DMS 273 (cell line): ENCODE data around the gene DLG2.

Experiments used
- DNase-seq: peaks from one replicate; lab custom pipeline; 2025; ENCODE audit not compliant: unreplicated experiment; lab: John Stamatoyannopoulos, UW

The DLG2 gene

DNA sequence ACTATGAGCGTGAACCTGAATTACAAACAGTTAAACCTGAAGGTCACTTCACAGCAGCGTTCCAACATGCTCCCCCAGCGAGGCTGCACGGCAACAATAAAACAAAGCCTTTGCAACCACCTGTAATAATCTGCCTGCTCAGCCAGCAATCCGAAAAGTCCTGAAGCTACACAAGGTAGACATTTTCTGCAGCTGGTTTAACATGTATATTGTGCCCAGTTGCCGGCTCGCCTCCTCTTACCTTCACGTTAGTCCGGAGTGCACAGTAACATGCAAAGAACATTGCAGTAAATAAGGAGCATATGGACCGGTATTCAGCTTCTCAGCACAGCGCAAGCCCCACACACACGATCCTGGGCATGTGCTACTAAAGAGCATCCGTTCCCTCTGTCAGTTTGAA is 704.3 kb downstream of the DLG2 start:
- no peak for DNase-seq

DNA sequence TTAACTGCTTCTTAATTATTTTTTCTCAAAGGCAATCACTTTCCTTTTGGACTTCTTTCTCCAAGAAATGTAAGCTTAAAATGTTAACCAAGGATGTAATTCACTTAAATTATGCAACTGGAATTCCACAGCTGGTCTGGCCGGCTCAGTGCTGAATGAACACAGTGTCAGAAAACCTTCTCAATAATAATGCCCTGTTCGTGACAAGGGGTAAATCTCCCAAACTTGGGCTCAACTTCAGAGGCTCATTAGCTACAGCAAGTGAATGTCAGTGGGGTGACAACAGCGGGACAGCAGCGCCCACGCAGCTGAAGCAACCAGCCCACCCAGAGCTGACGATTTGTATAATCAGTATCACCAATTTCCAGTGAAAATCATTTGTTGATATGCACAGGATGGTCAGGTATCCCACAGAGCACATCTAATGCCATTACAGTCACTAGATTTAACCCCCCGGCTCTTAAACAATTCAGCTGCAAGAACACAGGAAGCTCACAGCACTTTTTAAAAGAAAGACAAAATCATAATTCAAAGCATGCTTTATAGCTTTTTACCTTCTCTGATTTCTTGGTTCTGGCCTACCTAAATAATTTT is 704.8 kb downstream of the DLG2 start:
- DNase-seq: no peak

DNA sequence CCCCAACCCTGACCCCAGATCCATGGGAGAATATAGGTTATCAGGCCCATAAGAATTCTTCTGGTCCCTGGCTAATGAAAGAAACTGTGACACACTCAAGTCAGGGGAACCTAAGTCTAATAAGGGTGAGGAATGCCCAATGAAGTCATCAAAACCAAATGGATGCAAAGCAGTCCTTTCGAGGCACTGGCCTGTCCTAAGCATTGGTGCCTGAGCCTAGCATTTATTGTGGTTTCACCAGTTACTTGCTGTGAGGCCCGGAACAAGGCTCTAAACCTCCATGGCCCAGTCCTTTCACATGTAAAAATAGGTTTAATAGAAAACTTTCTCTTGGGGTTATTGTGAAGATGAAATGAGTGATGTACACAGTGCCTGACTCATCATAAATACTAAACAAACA is 712.6 kb downstream of the DLG2 start:
- no peak for DNase-seq

DNA sequence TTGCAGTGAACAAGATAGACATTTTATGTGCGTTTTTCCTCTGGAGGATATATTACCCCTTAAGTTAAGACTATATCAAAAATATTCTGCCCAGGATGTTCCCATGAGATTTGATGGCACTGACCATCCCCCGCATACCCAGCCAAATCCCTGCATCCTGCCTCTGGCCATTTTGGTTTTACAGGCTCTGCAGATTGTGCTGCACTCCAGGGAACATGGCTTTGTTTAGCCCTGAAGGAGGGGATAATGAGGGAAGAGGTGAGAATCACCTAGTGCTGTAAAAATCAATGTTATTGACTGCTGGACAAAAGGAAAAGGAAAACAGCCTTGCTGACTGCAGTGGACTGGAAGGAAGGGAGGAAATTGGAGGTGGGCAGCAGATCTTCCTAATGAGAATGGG is 717.4 kb downstream of the DLG2 start:
- no peak for DNase-seq

DNA sequence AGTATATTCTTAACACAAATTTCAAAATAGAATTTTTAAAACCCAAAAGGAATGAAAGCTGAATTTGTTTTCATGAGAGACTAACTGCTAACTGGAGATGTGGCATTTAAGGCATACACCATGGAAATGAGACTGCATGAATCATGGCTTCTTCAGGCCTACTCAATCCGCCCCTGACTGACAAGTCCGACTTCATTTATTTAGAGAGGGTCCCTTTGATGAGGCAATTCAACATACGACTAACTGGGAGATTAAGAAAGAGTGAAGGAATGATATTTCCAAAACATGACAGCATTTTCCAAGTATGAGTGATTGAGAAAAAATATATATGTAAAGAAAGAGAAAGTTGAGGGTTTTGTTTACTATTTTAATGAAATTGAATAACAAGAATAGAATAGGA is 720.1 kb downstream of the DLG2 start:
- no peak for DNase-seq

DNA sequence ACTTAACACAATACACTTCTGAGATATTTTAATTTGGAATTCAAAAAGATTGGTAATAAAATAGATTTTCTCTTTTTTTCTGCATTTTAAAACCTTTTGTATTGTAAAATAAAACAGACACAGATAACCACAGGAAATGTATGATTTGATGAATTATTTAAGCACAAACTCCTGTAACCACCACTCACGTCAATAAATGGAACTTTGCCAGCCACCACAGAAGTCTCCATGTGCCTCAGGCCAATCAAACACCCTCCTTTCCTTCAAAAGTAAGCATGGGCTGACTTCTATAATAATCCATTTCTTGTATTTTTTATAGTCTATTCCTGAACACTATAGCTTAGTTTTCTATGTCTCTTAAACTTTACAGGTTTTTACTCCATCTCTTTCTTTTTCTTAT is 721.7 kb downstream of the DLG2 start:
- no peak for DNase-seq

DNA sequence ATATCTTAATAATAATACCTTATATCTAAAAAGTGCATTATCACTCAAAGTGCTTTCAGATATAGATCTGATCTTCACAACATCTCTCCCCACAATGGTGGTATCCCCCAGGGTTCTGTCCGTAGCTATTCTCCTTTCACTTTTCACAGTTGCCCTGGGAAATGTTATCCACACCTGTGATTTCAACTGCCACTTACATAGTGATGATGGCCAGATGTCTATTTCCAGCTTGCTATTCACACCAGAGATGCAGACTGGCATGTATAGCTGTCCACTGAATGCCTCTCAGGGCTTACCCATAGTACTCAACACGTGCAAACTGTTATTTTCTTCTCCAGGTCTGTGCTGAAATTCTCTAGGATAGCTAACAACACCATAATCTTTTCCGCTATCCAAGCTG is 724.7 kb downstream of the DLG2 start:
- no peak for DNase-seq

DNA sequence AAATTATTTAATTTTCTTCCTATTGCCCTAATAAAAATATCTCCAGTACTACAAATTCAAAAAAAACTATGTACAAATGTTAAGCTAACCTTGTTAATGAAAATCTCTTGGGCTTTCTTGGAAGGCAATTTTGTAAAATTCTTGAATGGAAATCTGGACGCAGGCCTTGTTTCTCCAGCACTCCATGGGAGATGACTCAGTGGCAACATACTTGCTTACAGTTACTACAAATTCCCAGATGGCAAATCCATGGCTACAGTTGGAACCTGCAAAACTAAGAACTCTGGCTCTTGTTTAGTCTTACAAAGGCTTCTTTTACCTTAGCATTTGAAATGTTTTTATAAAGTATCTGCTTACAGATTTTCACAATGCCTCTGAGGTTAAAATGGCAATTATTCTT is 725.2 kb downstream of the DLG2 start:
- no peak for DNase-seq

DNA sequence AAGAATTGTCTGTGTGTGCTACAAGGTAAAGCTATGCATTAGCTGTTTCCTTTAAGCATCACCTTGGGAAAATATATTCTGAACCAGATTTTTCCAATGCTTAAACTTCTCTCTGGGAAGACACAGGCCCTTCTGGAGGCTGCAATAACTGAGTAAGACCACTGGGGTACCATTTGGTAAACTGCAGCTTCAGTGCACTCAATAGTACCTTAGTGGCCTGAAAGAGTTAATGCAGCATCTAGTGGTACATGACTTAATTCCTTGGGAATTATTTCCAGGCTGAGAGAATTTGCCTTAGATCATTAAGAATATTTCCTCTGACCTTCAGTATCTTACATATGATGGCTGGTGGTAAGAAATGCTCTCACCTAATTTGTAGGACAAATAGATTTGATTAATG is 727.4 kb downstream of the DLG2 start:
- DNase-seq: peak; percentile 32

DNA sequence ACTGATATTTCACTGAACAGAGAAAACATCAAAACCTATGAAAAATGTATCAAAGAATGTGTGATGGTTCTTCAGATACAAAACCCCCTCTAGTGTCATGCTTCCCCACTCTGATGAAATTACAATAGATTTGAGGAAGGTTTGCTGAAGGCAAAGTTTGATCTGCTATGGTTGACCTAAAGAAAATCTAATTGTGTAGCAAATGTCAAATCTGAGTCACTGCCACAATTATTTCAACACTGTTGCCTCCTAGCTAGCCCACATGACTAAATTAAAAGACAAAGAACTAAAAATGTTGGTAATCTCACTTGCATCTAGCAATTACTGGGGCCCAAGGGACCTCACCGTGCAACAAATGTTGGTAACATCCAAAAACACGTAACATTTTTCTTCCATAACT is 728.0 kb downstream of the DLG2 start:
- DNase-seq: no peak

DNA sequence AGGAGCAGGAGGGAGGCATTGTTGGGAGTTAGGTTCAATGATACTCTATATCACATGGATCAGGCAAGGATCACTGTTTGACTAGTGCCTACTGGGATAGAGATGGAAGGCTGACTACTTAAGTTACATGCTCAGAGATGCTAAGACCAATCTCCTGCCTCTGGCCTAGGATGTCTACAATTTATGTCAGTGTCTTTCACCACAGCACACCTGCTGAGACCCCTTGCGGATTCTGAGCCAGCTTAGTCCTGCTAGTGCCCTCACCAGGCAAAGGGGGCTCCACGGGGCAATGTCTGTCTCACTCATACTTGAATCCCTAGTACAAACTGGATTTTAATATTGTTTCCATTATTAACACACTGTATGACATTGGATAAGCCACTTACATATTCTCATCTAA is 732.5 kb downstream of the DLG2 start:
- no peak for DNase-seq

DNA sequence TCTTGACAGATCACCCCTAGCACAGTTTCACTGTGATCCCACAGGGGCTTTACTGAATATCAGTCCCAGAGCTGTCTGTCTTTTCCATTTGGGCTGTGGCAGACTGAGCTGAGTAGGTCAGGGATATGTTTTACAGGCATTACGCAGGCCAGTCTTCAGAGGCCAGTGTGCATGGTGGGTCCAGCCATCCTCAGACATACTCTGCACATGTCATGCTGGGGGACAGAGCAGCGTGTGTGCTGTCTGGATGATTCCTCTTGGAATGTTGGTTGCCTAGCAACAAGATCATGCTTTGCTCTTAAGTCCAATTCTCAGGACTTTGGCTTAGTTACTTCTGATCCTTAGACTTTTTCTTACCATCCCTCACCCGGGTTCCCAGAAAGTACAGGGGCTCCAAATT is 736.5 kb downstream of the DLG2 start:
- peak; percentile 3 for DNase-seq

DNA sequence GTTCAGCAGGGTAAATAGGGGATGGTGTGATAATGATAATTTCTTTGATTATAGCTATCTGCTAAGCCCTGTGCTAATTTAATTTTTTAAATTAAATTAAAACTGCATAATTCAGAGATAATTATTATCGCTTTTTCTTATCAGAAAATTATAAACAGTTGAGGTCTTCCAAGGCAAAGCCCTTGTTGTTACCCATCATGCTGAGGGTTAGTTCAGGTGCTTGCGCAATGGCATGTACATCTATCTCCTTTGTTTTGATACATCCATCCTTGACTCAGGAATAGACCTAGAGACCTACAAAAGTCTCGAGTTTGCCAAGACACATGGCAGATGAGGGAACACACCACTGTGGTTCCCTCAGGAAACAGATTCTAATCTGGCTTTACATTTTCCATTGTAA is 737.6 kb downstream of the DLG2 start:
- no peak for DNase-seq

DNA sequence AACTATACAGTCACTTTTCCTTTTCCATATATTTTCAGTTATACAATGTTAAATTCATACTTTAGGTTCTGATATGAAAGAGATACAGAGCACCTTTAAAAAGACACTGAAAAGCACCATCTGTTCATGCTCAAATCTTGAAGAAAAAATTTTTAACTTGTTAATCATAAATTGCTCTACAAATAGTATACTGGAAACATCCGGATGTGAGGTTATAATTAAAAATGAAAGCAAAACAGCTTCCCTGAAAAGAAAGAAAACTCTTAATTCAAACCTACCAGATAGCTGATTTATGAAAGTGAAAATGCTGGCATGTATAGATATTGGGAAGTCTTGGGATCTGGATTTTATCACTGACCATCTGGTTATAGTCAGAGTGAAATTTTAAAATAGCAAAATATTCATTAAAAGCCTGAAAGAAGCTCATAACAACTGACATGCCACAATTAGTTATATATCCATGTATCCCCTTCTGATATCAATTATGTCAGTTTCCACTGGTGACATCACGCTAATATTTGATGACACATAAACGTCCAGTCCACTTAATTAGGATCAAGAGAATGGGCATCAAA is 740.0 kb downstream of the DLG2 start:
- DNase-seq: no peak

DNA sequence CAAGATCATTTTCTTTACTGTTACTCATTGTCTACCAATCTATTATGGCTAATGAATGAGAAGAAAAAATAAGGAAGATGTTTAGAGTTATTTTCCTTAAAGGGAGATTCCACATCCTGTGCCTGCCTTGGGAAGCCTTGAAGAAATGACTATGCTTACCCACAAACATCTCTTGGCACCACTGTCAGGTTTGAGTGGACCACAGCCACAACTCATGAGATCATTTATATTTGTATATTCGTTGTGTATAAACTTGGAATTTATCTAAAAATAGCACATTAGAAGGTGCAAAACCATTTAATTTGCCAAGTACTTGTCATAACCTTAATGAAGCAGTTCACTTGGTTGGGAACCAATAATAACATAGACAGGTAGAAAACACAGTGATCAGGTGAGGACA is 740.8 kb downstream of the DLG2 start:
- DNase-seq: no peak

DNA sequence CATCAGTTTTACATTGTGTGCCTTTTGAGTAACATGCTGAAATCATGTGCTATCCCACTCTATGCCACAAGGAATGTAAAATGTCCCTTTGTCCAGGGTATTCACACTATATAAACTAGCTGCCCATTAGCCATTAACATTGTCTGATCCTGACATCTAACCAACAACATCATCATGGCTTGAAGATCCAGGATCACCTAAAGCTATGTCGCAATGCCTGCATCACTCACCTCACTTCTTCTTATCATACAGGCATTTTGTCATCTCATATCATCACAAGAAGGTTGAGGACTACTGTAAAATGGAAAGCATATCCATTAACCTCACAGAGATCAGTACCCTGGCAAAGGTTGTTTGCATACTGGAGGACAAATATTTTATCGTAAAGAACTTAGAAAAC is 742.3 kb downstream of the DLG2 start:
- no peak for DNase-seq

DNA sequence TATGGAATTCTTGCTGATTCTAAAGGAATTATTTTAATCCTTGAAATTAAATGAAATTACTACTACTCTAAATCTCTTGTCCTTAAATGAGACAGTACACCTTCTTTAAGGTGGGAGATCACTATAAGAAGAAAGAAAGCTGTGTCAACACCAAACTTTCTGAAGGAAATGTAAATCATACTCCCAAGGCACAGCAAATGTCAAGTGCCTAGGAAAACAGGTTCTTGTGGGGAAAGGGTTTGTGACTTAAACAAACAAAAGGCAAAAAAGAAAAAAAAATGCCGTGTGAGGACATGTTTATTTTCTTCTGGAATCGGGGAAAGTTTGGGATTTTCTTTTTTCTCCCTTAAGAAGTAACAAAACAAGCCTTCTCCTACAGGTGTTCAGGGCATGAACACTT is 745.1 kb downstream of the DLG2 start:
- DNase-seq: no peak

DNA sequence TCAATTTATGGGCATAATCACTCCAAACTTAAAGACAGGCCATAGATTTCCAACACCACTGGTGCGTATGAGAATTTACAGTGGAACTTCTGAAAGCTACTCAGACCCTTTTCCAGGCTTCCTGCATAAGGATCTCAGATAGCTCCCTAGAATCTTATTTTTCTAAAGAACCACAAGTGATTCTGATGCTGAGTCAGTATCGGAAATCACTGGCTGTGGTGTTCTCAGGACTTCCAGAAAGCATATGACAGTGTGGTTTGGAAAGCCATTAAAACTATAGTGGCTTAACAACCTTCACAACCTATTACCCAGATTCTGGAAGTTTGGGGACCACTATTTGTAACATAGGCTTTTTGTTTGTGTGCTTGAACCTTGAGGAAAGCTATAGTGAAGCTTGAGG is 756.0 kb downstream of the DLG2 start:
- DNase-seq: no peak

DNA sequence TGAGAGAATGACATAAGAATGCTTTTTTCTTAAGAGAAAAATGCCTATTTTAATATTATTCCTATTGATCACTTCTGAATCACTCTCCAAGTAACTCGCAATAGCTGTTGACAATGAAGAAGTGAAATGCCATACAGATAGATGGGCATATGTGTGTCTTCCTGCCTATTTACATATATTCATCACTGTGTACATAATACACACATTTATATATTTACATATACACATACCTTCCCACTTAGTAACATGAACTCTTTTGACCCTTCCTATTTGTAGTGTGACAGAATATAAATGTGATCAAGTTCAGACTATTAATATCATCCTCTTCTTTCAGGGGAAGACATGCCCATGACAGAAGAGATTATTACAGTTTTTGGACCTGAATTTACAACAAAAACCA is 756.7 kb downstream of the DLG2 start:
- DNase-seq: no peak

DNA sequence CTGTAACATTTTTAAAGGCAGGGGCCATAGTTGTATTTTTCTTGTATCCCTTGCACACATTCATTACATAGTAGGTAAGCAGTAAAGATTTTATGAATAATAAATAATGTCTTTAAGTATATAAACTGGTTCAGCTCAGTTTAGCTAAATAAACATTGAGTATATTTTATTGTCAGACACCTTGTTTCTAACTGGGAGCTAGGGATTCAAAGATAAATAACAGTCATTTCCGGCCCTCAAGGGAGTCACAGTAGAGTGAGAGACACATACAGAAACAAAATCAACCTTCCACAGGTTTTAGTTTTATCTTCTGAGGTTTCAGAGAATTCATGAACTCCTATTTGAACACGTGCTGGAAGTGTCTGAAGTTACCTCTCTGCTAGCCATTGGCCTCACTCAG is 760.2 kb downstream of the DLG2 start:
- no peak for DNase-seq

DNA sequence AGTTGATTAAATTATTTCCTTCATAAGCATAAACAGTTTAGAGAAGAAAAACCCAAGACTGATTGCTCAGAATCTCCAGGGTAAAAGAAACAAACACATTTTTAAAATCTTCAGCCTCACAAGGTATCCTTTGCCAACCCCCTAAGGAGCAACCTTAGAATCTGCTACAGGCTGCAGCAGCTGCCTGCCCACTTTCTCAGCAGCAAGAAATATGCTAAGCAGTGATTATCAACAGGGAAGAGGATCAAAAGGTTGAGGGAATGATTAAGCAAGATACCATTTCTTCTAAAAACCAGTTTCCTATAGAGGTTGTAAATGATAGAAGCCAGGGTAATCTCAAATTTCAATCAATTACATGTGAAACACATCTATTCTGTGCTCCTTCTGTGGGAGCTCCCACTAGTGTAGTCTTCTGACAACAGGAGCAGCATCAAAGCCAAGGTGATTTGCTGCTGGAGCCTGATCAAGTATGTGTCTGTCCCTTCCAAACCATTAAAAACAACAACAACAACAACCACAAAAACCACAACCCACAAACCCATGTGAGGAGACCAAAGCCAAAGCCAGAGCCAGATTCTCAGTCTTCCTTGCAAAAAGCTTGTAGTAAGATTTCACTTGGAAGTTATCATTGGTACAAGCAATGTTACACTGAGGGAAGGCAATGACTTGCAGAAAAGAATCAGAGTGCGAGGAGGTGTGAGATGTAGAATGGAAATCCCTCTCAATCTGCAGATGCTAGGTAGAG is 761.2 kb downstream of the DLG2 start:
- no peak for DNase-seq

DNA sequence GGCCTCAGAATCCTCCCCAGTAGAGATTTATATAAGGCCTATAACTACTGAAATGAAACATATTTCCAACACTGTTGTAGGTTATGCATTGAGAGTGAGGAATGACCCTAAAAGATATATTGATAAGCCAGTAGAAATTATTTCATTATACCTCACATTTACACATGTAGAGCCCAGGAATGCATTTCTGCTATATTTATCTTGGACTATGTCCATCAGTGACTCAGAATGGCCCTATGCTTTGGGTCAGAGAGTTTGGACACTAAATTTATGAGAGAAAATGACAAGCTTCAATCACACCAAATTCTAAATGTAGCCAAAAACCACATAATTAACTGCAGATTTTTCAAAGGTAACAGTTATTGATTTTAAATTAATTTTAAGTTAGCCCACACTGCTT is 761.9 kb downstream of the DLG2 start:
- no peak for DNase-seq

DNA sequence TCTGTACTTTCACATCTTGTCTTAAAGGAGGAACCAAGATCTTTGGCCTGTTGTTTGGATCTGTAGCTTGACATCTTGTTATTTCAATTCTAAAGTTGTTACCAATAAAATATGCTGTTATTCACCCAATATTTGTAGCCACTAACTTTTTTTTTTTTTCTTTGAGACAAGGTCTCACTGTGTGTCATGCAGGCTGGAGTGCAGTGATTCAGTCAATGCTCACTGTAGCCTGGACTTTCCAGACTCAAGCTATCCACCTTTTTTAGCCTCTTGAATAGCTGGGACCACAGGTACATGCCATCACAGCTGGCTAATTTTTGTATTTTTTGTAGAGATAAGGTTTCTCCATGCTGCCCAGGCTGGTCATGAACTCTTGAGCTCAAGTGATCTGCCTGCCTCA is 769.4 kb downstream of the DLG2 start:
- no peak for DNase-seq
